Suppressor macrophage (primary cell): Measurements from ENCODE around the gene DHRS7B.
"Not testable (repeated sequence)": the region's sequence is repeated elsewhere in the genome, so short reads cannot be mapped to it uniquely, and the experiment has no call there.

ENCODE experiments used
- DNase-seq, 4 experiments: peaks; one replicate each; pipeline ENCODE4 v3.0.0-alpha.2; 2020 to 2022

Gene DHRS7B

GRCh38 chr17:21210411-21211076, 83.8 kb downstream of the DHRS7B start:
- peak; percentile 23 to 50 (median 42) for DNase-seq

DNA sequence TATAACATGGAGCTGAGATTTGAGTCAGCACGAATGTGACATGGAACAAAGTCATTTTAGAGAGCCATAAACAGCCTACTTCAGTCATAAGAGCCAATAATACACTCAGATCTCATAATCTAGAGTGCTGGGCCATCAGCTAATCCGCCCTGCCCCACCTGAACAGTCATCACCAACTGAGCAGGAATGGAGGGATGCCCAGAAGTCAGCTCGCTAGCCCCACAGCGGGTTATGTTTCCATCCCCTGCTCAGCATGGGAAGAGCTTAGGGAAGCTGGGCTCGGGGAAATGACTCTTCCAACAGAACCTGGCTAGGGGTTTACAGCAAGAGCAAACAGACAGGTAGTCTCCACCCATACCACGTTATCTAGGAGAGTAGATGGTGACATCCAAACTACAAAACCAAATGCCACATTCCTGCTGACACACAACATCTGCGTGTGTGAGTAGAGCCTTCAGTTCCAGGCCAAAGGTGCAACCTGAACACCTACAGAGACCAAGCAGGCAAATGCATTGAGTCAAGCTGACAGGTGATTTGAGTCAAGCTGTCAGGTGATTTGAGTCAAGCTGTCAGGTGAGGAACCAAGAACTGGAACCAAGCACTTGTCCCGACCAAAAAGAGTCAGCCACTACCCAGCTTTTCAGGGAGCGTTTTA, 85.2 kb downstream of the DHRS7B start:
- DNase-seq: no peak

DNA sequence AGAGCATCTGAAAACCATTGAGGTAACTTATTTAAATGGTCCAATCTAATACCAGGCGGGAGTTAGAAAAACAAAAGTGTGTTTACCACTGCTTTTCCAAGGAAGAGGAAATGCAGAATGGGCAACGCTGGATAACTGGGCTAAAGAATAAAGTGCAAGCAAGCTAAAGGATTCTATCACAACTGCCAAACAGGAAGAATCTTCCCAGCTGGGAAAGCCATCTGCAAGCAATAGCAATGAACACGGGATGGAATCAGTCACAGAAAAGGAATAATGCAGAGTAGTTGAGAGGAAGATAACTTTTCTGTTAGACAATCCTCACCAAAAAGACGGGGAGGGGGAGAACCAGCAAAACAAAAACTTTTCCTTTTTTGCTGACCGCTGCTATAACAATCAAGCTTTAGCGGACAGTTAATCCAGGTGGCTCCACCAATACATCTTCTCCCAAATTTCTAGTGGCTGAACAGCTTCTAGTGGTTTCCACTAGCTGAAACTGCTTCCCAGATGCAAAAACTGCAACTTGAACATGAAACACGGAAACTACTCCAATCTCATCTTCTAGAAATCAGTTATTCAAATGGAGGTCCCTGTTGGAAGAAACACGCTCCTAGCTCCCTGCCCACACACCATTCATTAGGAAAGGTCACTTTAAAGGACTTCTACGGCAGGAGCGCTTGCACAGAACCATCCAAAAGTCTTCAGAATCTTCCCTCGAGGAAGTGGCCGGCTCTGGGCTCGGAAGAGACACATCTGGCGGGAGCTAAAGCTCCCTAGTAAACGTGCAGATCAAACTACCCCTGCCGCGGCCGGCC, 86.3 kb downstream of the DHRS7B start:
- DNase-seq: peak in 1 of 4 experiments; percentile 18

DNA sequence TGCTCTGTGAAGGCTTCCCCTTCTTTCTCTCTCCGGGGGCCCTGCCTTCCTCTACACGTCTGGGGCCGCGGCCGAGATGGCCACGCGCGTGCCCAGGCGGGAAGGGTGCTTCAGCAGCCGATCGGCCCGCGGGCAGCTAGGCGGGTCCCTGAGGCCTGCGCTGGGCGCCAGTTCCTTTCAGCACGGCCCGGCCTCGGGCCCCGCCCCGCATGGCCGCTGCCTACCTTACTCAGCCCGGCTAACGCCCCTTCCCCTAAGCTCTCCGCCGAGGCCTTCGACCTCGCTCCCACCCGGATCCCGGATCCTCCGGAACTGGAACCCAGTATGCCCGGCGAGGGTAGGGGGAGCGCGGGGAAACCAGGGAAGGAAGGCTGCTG, 86.9 kb downstream of the DHRS7B start:
- peak; percentile 66 to 79 (median 68) for DNase-seq

GRCh38 chr17:21214015-21214776, 87.4 kb downstream of the DHRS7B start, which contains the start of gene TMEM11:
Gene TMEM11, minus strand, starts transcription at chr17:21214161. Its CDS starts 9 bp downstream, at chr17:21214152.
- peak; percentile 97 to 99 (median 98) for DNase-seq

DNA sequence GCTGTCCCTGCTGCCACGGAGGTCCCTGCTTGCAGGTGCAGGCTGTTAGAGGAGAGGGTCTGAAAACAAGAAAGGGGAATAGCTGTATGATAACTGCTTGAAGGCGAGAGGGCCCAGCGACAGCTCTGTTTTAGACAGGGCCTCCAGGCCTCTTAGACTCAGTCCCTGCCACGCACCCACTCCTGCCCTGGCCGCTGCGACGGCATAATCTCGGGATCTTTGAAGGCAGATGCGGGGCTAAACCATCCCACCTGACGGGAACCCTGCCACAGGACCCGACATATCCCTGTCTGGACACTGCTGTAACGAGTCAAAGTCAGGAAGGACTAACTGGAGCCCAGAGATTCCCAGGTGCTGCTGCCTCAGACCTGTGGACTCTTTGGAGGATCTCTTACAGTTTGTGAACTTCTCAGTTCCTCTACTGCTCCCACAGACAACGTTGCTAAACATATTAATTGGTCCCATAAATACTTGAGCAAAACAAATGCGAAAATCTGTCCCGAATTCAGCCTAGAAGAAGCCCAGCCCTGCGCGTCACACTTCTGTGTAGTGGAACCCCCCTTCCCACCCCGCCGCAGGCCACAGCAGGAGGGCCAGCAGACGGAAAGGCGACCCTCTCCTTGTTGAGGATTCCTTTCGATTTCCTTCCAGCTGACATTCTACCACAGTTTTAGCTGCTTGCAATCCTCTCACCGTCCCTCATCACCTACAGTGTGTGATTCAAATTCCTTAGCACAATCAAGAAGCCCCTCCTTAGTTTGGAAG, 88.2 kb downstream of the DHRS7B start:
- DNase-seq: peak in 2 of 4 experiments; percentile 34

DNA sequence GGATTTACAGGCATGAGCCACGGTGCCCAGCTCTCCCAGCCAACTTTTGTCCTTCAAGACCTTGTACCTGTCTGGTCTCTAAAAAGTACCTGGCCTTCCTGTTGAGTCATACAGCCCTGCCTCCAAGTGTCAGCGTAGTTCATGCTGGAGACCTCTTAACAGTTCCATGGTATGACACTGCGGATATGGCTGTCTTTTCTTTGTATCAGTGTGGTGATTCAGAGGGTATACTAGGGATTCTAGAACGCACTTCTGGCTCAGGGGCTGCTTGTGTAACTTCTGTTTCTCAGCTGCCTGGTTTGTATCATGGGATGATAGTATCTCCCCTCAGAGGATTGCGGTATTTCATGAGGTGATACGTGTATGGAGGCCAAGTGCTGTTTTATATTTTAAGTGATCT, 89.2 kb downstream of the DHRS7B start:
- DNase-seq: peak in 1 of 4 experiments; percentile 5

GRCh38 chr17:21217346-21217745, 90.6 kb downstream of the DHRS7B start:
- DNase-seq: no peak

- DNase-seq: peak in 3 of 4 experiments; percentile 18 to 36 (median 31)
These were observed 91.3 kb downstream of the DHRS7B start for GRCh38 chr17:21218101-21218500.

DNA sequence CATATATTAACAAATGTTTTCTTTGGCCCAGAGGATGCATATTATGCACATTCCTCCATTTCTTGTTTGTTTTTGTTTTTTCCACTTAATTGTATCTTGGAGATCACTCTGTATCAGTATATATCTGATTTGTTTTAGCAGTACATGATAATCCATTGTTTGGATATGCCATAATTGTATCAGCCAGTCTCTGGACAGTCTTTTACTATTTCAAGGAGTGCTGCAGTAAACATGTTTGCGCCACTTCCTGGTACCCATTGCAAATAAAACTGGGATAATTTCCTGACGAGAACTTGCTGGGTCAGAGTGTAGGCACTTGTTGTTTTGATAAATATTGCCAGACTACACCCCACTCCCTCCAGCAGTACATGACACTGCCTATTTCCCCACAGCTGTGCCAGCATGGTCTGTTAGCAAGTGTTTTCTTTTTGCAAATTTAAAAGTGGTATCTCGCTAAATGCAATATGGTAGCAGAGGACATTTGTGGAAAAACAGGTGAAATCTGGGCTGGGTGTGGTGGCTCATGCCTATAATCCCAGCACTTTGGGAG, 92.1 kb downstream of the DHRS7B start:
- peak in 2 of 4 experiments; percentile 17 to 18 for DNase-seq

- no peak for DNase-seq
These were observed 96.3 kb downstream of the DHRS7B start for GRCh38 chr17:21223086-21223485.

DNA sequence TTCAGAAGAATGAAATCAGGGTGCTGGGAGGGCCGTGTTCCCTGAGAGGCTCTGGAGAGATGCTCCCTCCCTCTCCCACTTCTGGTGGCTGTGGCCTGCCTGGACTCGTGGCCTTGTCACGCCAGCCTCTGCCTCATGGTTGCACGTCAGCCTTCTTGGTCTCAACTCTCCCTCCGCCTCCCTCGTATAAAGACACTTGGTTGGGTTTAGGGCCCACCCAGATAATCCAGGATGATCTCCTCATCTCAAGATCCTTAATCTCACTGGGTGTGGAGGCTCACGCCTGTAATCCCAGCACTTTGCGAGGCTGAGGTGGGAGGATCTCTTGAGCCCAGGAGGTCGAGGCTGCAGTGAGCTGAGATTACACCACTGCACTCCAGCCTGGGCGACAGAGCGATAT, 100.5 kb downstream of the DHRS7B start:
- not testable (repeated sequence) for DNase-seq

DNA sequence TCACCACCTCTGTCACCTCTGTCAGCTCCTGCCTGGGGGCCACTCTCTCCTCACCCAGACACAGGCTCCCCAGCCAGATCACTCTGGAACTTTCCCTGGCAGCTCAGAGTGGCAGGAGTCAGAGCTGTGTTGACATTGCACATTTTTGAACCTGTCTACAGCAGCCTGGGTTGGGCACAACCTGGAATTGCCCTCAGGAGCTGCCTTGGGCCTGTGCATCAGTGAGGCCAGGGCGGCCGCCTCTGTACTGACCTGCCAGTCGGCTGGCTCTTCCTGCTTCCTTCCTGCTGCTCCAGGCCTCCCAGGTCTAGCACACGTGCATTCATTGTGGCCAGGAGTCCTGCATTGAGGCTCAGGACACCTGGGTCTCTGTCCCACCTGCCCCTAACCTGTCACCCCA, 101.3 kb downstream of the DHRS7B start:
- no peak for DNase-seq

DNA sequence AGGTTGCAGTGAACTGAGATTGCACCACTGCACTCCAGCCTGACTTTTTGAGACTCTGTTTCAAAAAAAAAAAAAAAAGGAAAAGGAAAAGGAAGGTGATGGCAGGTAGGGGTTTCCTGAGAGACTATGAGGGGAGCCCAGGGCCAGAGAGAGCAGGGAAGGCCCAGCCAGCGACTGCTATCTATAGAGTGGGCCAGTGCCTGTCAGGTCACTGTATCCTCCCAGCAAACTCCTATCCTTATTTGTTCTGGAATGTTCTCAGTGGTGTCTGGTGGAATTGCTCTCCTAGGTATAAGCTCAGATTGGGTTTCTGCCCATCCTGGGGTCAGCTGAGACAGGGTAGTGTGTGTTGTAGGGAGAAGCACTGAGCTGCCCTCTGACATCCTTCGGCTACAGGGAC, 102.1 kb downstream of the DHRS7B start:
- no peak for DNase-seq

- no peak for DNase-seq
These were observed 104.8 kb downstream of the DHRS7B start for GRCh38 chr17:21231533-21231932.

- DNase-seq: no peak
These were observed 105.4 kb downstream of the DHRS7B start for GRCh38 chr17:21232033-21232749.

GRCh38 chr17:21233581-21234347, 107.0 kb downstream of the DHRS7B start:
- no peak for DNase-seq

DNA sequence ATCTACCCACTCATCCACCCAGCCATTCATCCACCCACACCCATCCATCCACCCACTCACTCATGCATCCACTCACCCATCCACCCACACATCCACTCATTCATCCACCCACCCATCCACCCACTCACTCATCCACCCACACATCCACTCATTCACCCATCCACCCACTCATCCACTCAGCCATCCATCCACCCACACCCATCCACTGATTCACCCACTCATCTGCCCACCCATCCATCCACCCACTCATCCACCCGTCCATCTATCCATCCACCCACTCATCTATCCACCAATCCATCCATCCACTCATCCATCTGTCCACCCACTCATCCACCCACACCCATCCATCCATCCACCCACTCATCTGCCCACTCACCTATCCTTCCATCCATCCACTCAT, 109.2 kb downstream of the DHRS7B start:
- no peak for DNase-seq

DNA sequence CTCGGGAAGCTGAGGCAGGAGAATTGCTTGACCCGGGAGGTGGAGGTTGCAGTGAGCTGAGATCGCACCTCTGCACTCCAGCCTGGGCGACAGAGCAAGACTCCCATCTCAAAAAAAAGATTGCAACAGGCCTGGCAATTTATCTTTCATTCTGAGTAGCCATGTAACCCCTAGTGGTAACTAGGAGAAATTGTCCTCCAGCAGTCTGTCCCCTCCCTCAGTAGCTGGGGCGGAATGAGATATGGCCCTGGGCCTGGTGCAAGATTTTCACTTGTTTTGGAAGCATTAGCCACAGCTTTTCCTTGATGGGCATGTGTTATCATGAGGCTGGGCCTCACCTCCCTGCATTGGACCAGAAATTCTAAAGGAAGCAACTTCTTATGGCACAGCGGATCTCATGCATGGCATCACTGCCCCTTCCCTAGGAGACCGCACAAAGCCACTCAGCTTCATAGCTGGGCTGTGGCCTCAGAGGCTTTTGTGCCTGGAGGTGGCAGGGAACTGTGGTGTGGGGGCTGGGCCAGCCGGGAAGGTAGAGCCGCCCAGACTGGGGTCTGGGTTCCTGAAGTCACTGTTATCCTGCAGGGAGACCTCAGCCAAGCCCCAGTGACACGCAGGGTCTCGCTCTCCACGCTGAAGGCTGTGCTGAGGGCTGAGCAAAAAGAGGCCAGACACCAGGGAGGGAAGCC, 113.1 kb downstream of the DHRS7B start:
- DNase-seq: peak in 3 of 4 experiments; percentile 43 to 50 (median 50)
